Suprapubic skin (tissue), 4 donors: Measurements from ENCODE around the gene NFIA.

Experiments used
- CTCF ChIP-seq, 2 donors: fragments of 200-600 bp in 1 of 2; fragments of 450-650 bp in 1 of 2; sonication (generic) in 1 of 2; IDR thresholded peaks; one replicate each; pipeline ENCODE4 v1.5.1; 2016 to 2019; ENCODE audit warnings: antibody characterized with exemption in 2 of 2, mild to moderate bottlenecking in 1 of 2, moderate library complexity in 1 of 2
- POLR2A ChIP-seq, 2 donors: fragments of 450-650 bp; IDR thresholded peaks; one replicate each; pipeline ENCODE4 v1.6.1; 2017; ENCODE audit warnings: antibody characterized with exemption in 2 of 2, mild to moderate bottlenecking in 2 of 2, moderate library complexity in 2 of 2
- POLR2AphosphoS5 ChIP-seq, 3 donors: sonication (generic); formaldehyde crosslinking; IDR thresholded peaks; one replicate each; pipeline ENCODE4 v1.6.1; 2017; ENCODE audit warnings: antibody characterized with exemption in 3 of 3

- TF ChIP-seq CTCF (IDR thresholded peaks at IDR 0.05) (no peak), POLR2A (IDR thresholded peaks at IDR 0.05) (no peak), POLR2AphosphoS5 (IDR thresholded peaks at IDR 0.05) (no peak)
These were observed 149.4 kb downstream of the NFIA start for GRCh38 chr1:61231795-61232194.
